ENCODE results near the gene ZFHX3. TPM values are rescaled to one million over a fixed set of nuclear protein-coding genes. Genes with fewer than 3 reads are reported as not detected.

The ZFHX3 gene
- total RNA-seq, 1 donor from 2014 or later = 48.5 TPM

DNA sequence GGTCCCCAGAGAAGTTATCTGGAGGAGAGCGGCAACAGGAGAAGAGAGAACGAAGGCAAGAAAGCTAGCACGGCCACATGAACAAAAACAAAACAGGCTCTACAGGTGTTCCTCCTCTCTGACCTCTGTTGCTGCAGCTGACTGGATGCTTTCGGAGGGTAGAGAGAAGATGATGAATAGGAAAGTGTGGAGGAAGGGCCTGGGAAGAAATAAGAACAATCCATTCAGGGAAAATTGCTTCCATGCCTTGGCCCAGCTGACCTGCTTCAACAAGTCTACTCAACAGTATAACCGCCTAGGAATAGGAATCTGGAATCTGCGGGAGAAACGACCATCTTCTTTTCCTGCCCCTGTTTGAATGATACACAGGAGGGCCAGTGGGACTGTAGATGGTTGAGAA lies 258.5 kb downstream of the ZFHX3 start:
- peaks cover 48% of the 10 kb centered on the region for H3K36me3 Mint-ChIP-seq
- H3K27ac Mint-ChIP-seq = peak overlapping the region; percentile 47
- H3K27me3 Mint-ChIP-seq = no peaks in the 10 kb centered on the region
- peaks cover 41% of the 10 kb centered on the region for H3K4me1 Mint-ChIP-seq (ENCODE audit: unreplicated experiment)
- TF ChIP-seq, protein P1, sequence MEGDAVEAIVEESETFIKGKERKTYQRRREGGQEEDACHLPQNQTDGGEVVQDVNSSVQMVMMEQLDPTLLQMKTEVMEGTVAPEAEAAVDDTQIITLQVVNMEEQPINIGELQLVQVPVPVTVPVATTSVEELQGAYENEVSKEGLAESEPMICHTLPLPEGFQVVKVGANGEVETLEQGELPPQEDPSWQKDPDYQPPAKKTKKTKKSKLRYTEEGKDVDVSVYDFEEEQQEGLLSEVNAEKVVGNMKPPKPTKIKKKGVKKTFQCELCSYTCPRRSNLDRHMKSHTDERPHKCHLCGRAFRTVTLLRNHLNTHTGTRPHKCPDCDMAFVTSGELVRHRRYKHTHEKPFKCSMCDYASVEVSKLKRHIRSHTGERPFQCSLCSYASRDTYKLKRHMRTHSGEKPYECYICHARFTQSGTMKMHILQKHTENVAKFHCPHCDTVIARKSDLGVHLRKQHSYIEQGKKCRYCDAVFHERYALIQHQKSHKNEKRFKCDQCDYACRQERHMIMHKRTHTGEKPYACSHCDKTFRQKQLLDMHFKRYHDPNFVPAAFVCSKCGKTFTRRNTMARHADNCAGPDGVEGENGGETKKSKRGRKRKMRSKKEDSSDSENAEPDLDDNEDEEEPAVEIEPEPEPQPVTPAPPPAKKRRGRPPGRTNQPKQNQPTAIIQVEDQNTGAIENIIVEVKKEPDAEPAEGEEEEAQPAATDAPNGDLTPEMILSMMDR (conservative IDR thresholded peaks at IDR 0.05) = no peak
- H3K9me3 Mint-ChIP-seq = no peaks in the 10 kb centered on the region
- no peak for DNase-seq (ENCODE audit: extremely low spot score, unreplicated experiment)
- H3K4me3 Mint-ChIP-seq = peak overlapping the region; percentile 50

DNA sequence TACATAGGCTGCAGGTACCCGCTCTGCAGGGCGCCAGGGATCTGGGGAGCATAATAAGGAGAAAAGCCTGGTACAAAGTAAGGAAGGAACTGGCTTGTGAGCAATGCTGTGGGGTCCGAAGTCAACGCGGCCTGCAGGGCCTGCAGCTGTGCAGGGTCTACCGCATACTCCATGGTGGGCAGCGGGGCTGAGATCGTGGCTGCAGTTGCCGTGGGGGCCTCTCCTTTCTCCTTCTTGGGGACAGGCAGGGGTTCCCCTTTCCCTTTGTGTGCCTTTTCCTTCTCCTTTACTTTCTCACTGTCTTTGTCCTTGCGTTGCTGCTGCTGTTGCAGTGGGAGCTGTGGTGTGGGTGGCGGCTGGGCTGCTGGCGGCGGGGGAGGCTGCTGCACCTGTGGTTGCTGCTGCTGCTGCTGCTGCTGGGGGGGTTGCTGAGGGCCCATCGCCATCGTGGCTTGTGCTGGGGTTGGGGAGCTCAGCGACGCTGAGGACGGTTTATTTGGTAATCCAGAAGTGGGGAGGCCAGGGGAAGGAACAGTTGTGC lies 259.6 kb downstream of the ZFHX3 start:
- Mint-ChIP-seq H3K27ac (peak overlapping the region; percentile 81), H3K4me1 (ENCODE audit: unreplicated experiment) (peaks cover 50% of the 10 kb centered on the region), H3K27me3 (no peaks in the 10 kb centered on the region), H3K9me3 (no peaks in the 10 kb centered on the region), H3K36me3 (peaks cover 42% of the 10 kb centered on the region), H3K4me3 (peak overlapping the region; percentile 82)
- TF ChIP-seq, protein P1 (conservative IDR thresholded peaks at IDR 0.05) = no peak
- no peak for DNase-seq (ENCODE audit: extremely low spot score, unreplicated experiment)

DNA sequence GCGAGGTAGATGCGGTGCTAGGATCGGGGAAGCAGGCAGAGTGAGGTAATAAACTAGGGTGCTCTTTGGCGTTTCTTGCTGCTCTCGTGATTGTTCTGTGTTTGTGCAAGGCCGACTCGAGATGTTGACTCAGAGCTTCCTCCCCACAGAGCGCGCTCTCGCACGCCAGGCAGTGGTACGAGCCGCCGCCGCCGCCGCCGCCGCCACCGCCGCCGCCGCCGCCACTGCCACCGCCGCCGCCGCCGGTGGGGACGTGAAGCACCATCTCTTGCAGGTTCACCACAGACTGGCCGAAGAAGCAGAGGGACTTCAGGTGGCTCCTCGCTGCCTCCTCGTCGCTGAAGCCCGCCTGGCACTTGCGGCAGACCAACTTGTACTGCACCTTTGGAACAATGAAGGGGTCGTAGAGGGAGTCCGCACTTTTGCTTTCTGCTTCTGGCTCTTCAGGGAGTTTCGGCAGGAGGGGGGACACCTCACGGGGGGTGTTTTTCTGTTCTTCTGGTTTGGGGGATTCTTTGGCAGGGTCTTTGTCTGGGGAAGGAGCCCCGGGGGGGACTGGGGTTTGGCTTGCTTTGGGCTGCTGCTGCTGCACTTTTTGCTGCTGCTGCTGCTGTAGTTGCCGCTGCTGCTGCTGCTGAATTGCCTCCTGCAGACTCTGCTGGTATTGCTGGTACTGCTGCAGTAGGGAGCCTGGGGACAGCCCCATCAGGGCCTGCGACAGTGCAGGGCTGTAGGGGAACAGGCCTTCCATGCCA lies 260.2 kb downstream of the ZFHX3 start:
- H3K9me3 Mint-ChIP-seq = no peaks in the 10 kb centered on the region
- no peak for DNase-seq (ENCODE audit: extremely low spot score, unreplicated experiment)
- H3K4me3 Mint-ChIP-seq = peak overlapping the region; percentile 82
- H3K27ac Mint-ChIP-seq = peak overlapping the region; percentile 81
- H3K4me1 Mint-ChIP-seq (ENCODE audit: unreplicated experiment) = peaks cover 51% of the 10 kb centered on the region
- no peaks in the 10 kb centered on the region for H3K27me3 Mint-ChIP-seq
- peaks cover 42% of the 10 kb centered on the region for H3K36me3 Mint-ChIP-seq
- TF ChIP-seq, protein P1 (conservative IDR thresholded peaks at IDR 0.05) = peak; percentile 31

DNA sequence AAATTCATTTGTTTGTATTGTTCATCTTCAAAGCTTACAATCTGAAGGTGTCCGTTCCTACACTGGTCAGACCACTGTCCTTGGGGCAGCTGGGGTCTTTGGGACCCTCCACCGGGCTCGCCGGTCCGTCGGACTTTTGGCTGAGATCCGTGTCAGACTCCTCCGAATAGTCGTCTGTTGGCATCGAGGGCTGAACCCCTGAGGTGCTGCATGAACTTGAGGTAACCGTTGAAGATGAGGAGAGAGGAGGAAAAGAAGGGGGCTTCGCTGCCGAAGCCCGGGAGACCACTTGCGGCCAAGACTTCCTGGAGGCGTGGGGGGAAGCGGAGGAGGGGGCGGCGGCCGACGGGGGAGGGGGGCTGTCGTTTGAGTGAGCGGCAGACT lies 260.8 kb downstream of the ZFHX3 start:
- H3K4me3 Mint-ChIP-seq = peak overlapping the region; percentile 82
- H3K36me3 Mint-ChIP-seq = peaks cover 44% of the 10 kb centered on the region
- TF ChIP-seq, protein P1 (conservative IDR thresholded peaks at IDR 0.05) = no peak
- peaks cover 51% of the 10 kb centered on the region for H3K4me1 Mint-ChIP-seq (ENCODE audit: unreplicated experiment)
- peak overlapping the region; percentile 81 for H3K27ac Mint-ChIP-seq
- no peak for DNase-seq (ENCODE audit: extremely low spot score, unreplicated experiment)
- no peaks in the 10 kb centered on the region for H3K27me3 Mint-ChIP-seq
- no peaks in the 10 kb centered on the region for H3K9me3 Mint-ChIP-seq

DNA sequence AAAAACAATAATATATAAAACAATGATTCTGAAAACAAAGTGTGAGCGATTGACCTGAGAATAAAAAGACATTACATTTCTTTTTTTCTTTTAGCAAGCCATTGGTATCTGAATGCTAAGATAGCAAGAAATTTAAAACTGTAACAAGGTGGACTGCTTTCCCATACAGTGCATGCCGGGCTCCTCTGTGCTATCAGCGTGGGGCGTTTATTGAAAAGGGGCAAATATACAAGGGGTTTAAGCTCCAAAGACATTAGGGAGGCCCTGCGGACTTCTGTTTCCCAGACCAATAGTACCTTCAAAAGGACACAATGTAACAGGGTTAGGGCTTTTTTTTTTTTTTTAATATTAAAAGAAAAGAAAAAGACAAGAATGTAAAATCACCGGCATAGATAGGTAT lies 261.3 kb downstream of the ZFHX3 start:
- Mint-ChIP-seq H3K4me1 (ENCODE audit: unreplicated experiment) (peaks cover 48% of the 10 kb centered on the region), H3K36me3 (peaks cover 39% of the 10 kb centered on the region), H3K9me3 (no peaks in the 10 kb centered on the region), H3K4me3 (peak overlapping the region; percentile 60), H3K27ac (no peak overlapping the region), H3K27me3 (no peaks in the 10 kb centered on the region)
- DNase-seq (ENCODE audit: extremely low spot score, unreplicated experiment) = no peak
- TF ChIP-seq, protein P1 (conservative IDR thresholded peaks at IDR 0.05) = no peak

Data from type B pancreatic cell (in vitro differentiated cells).